ENCODE measurements around the gene LTBP1. TPM values are rescaled to one million over a fixed set of nuclear protein-coding genes. Genes with fewer than 3 reads are reported as not detected.
"Not testable (repeated sequence)": the region's sequence is repeated elsewhere in the genome, so short reads cannot be mapped to it uniquely, and the experiment has no call there.

LTBP1 gene
- total RNA-seq, 1 donor from 2014 or later: 36.0 TPM

GRCh38 chr2:33225350-33225749 lies 278.6 kb downstream of the LTBP1 start:
- no peak overlapping the region for H3K27ac ChIP-seq
- H3K9me3 ChIP-seq: no peaks in the 10 kb centered on the region
- intact Hi-C loops (cut with DNase I): no loop called here
- TF ChIP-seq CTCF (IDR thresholded peaks at IDR 0.05): no peak
- no peaks in the 10 kb centered on the region for H3K27me3 ChIP-seq
- H3K4me1 ChIP-seq: peaks cover 9% of the 10 kb centered on the region
- DNase-seq (no peak), ATAC-seq (no peak)
- H3K4me3 ChIP-seq: no peak overlapping the region
- no peaks in the 10 kb centered on the region for H3K36me3 ChIP-seq

- ATAC-seq (no peak), DNase-seq (no peak)
- intact Hi-C loops (cut with DNase I): no loop called here
- H3K36me3 ChIP-seq: no peaks in the 10 kb centered on the region
- no peak overlapping the region for H3K4me3 ChIP-seq
- H3K9me3 ChIP-seq: no peaks in the 10 kb centered on the region
- H3K27ac ChIP-seq: no peak overlapping the region
- H3K4me1 ChIP-seq: no peaks in the 10 kb centered on the region
- no peaks in the 10 kb centered on the region for H3K27me3 ChIP-seq
- no peak for TF ChIP-seq CTCF (IDR thresholded peaks at IDR 0.05)
Measured at GRCh38 chr2:33226546-33226945, 279.8 kb downstream of the LTBP1 start.

GRCh38 chr2:33229646-33230045 lies 282.9 kb downstream of the LTBP1 start:
- intact Hi-C loops (cut with DNase I): no loop called here
- Histone ChIP-seq H3K27me3 (no peaks in the 10 kb centered on the region), H3K4me1 (no peaks in the 10 kb centered on the region), H3K9me3 (no peaks in the 10 kb centered on the region), H3K36me3 (no peaks in the 10 kb centered on the region), H3K27ac (no peak overlapping the region), H3K4me3 (no peak overlapping the region)
- no peak for ATAC-seq
- no peak for DNase-seq
- TF ChIP-seq CTCF (IDR thresholded peaks at IDR 0.05): no peak

- H3K27ac ChIP-seq: no peak overlapping the region
- H3K36me3 ChIP-seq: no peaks in the 10 kb centered on the region
- no peak overlapping the region for H3K4me3 ChIP-seq
- DNase-seq (no peak), ATAC-seq (no peak)
- no peaks in the 10 kb centered on the region for H3K4me1 ChIP-seq
- no peak for TF ChIP-seq CTCF (IDR thresholded peaks at IDR 0.05)
- no peaks in the 10 kb centered on the region for H3K9me3 ChIP-seq
- intact Hi-C loops (cut with DNase I): no loop called here
- H3K27me3 ChIP-seq: no peaks in the 10 kb centered on the region
Measured at GRCh38 chr2:33230195-33230594, 283.4 kb downstream of the LTBP1 start.

- Histone ChIP-seq H3K27ac (no peak overlapping the region), H3K27me3 (no peaks in the 10 kb centered on the region), H3K9me3 (no peaks in the 10 kb centered on the region), H3K36me3 (no peaks in the 10 kb centered on the region), H3K4me1 (no peaks in the 10 kb centered on the region), H3K4me3 (no peak overlapping the region)
- DNase-seq (no peak), ATAC-seq (no peak)
- intact Hi-C loops (cut with DNase I): no loop called here
- no peak for TF ChIP-seq CTCF (IDR thresholded peaks at IDR 0.05)
Measured at GRCh38 chr2:33230842-33231241, 284.1 kb downstream of the LTBP1 start.

- H3K4me3 ChIP-seq; H3K4me1 ChIP-seq; ATAC-seq; DNase-seq; H3K36me3 ChIP-seq; H3K9me3 ChIP-seq; H3K27me3 ChIP-seq; intact Hi-C loops (cut with DNase I); H3K27ac ChIP-seq: not testable (repeated sequence)
Measured at GRCh38 chr2:33235559-33235958, 288.8 kb downstream of the LTBP1 start.
